Heart left ventricle (tissue), 13 donors: ENCODE results near the gene TRIM71.

Experiments used
- POLR2A ChIP-seq, 2 donors: fragments of 450-650 bp; IDR thresholded peaks; one replicate each; pipeline ENCODE4 v1.6.1; 2017; ENCODE audit warnings: antibody characterized with exemption in 2 of 2, mild to moderate bottlenecking in 2 of 2, moderate library complexity in 2 of 2
- TF ChIP-seq, protein P1 (sequence below), 12 donors: fragments of 200-600 bp; sonication (generic) in 4 of 12; IDR thresholded peaks; one replicate each; pipeline versions ENCODE4 v1.5.0 to v1.8.0; 2018 to 2022; ENCODE audit warnings: antibody characterized with exemption in 12 of 12, mild to moderate bottlenecking in 5 of 12
- donor health status: ischemic (EF 13 %, LVEDD 7.1; RV severe dilation, severe dysfunction).
- donor health status: DM: no; HTN: yes; CAD: no.
- donor health status: DM: no; HTN: no; CAD: no.
- donor health status: ischemic (EF 25% LVEDD 6.9; RV normal size, moderate dysfunction).
- donor health status: ischemic (EF 25% LVEDD 5.7; RV mildly dilated, moderate dysfunction).
- donor health status: ischemic (EF 35%, LVEDD 5.7; RV mildly dilated, moderate dysfunction).
- donor health status: nonischemic (EF 11% LVEDD 7.7; RV severe dilation, severe dysfunction).
- donor health status: DM: yes; HTN: yes; CAD: no.
- donor health status: PGD.
- donor health status: ischemic (EF 29% LVEDD 5.4; RV normal size, mild dysfunction).
- donor health status: nonischemic (EF 23%, LVEDD 6.1; RV moderate dilation, normal function).

DNA sequence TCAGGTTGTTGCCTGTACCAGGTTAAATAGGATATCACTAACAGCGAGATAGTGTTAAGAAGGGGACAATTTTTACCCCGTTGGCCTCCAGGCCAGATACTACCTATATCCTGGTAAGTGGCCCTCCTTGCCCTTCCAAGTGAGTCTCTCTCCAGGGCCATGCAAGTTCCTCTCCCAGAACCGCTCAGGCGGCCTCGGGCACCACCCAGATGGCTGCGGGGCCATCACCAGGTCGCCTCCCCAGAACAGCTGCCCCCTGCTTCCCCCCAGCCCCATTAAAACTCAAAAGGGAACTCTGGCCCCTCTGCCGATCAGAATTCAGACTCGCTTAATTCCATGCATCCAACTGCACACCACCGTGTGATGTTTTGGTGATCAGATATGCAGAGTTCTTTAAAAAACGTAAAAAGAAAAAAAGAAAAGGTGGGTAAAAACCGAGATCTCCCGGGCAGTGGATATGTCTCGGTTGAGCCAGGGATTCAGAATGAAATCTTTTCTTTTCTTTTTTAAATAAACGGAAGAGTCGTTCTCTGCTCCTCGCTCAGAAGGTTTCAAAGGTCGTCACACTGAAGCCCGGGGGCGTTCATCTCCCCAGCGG, 1.9 kb upstream of the TRIM71 start:
- no peak for TF ChIP-seq POLR2A (IDR thresholded peaks at IDR 0.05)
- TF ChIP-seq, protein P1, sequence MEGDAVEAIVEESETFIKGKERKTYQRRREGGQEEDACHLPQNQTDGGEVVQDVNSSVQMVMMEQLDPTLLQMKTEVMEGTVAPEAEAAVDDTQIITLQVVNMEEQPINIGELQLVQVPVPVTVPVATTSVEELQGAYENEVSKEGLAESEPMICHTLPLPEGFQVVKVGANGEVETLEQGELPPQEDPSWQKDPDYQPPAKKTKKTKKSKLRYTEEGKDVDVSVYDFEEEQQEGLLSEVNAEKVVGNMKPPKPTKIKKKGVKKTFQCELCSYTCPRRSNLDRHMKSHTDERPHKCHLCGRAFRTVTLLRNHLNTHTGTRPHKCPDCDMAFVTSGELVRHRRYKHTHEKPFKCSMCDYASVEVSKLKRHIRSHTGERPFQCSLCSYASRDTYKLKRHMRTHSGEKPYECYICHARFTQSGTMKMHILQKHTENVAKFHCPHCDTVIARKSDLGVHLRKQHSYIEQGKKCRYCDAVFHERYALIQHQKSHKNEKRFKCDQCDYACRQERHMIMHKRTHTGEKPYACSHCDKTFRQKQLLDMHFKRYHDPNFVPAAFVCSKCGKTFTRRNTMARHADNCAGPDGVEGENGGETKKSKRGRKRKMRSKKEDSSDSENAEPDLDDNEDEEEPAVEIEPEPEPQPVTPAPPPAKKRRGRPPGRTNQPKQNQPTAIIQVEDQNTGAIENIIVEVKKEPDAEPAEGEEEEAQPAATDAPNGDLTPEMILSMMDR (IDR thresholded peaks at IDR 0.05), result no peak
